GM12874 (cell line): Measurements from ENCODE around the gene ATP2B2.

Source experiments
- TF ChIP-seq, protein P1 (sequence below): IDR thresholded peaks from 2 replicates; pipeline ENCODE4 v1.5.1; 2011; ENCODE audit warnings: low read depth, mild to moderate bottlenecking, control low read depth, low read length, moderate library complexity; ENCODE audit not compliant: insufficient read depth

The ATP2B2 gene

GRCh38 chr3:10508619-10509260 lies 3.4 kb upstream of the ATP2B2 start:
- TF ChIP-seq, protein P1, sequence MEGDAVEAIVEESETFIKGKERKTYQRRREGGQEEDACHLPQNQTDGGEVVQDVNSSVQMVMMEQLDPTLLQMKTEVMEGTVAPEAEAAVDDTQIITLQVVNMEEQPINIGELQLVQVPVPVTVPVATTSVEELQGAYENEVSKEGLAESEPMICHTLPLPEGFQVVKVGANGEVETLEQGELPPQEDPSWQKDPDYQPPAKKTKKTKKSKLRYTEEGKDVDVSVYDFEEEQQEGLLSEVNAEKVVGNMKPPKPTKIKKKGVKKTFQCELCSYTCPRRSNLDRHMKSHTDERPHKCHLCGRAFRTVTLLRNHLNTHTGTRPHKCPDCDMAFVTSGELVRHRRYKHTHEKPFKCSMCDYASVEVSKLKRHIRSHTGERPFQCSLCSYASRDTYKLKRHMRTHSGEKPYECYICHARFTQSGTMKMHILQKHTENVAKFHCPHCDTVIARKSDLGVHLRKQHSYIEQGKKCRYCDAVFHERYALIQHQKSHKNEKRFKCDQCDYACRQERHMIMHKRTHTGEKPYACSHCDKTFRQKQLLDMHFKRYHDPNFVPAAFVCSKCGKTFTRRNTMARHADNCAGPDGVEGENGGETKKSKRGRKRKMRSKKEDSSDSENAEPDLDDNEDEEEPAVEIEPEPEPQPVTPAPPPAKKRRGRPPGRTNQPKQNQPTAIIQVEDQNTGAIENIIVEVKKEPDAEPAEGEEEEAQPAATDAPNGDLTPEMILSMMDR = no peak

GRCh38 chr3:10508235-10508618 lies 2.8 kb upstream of the ATP2B2 start:
- TF ChIP-seq, protein P1 = no peak

DNA sequence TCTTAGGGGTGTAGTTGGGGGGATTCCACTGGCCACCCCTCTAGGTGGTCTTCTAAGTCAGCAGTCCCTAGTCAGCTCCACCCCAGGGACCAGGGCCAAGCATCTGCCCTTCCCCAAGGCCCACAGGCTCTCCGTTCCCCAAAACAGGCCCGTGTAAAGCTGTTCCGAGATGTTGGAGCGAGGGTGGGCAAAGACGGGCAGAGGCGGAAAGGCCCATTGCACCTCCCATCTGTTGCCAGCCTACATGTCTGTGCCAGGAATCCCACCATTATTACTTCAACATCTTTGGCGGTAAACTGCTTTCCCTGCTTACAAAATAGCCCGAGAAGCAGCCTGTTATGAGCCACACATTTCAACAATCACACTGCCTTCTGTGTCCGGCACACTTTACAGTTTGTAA lies 1.9 kb upstream of the ATP2B2 start:
- TF ChIP-seq, protein P1 = no peak

DNA sequence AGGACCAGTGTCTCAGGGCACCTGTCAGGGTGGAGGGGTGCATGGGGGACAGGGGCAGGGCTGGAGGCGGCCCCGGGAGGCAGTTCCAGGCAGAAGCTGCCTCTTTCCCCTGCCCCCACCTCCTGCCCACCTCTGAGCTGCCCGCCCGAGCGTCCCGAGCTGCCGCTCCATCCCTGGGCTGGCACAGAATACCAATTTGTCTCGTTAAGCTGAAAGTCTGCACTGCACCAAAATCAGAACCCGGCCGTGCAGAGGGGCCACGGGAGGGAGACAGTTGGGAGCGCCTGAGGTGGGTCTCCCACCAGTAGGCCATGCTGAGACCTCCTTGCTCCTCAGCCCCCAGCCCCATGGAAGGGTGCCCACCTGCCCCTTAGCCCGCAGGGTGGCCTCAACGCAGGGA lies 1.3 kb upstream of the ATP2B2 start:
- TF ChIP-seq, protein P1 = no peak

- TF ChIP-seq, protein P1 = no peak
These were observed 602 bp upstream of the ATP2B2 start for GRCh38 chr3:10505791-10506585.

DNA sequence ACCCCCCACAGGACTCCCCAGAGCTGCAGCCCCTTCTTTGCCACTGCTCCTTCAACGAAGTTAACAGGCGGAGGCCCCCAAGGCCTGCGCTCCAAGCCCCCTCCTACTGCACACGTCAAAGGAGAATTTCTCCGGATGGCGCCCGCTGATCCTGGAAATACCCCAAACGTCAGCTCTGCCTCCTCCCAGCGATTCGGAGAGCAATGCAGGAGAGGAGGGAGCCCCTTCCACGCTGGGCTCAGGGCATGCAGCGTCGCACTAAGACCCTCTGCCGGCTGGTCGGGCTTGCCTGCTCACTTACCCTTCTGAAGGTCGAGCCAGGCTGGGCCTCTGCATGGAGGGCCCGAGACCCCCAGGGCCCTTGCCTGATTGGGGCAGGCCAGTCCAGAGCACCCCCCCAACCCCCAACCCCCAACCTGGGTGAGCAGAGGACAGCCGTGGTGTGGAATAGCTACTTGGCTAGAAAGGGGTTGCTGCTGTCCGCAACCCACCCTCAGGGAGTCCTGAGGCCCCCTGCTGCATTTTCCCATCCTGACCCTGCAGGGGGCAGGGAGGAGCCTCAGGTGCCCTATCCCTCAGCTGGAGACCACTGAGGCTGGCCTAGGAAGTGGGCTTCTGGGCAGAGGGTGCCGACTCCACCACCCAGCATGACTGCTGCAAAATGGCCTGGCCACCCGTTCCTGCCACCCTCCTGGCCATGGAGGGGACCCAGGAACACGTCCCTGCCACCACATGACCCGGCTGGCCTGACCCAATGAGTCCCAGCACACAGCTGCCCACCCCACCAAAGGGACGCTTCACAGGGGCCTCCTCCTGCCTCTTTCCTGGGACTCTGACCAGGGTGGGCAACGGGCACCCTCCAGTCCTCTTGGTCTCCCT lies 976 bp downstream of the ATP2B2 start:
- TF ChIP-seq, protein P1 = no peak

DNA sequence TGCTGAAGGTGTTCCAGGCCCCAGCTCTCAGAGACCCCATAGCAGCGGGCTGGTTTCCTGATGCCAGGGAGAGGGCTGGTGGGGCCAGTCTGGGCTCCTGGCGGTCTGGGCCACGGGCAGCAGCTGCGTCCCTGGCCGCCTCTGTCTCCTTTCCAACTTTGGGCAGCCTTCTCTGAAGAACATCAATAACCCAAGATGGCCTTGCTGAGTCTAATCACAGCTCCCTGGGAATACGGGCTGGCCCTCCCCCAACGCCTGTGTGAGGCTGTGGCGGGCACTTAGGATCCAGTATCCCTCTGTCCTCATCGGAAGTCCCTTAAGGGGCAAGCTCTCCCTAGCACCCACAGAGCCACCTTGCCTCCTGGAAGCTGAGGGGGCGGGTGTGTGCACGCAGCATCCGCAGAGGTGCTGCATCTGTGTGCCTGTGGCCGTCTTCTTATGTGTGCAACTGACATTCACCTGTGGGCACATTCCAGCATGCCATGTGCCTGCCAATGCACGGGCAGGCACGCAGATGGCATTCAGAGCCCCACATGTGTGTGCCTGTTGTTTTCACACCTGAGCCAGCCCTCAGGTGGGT lies 2.1 kb downstream of the ATP2B2 start:
- TF ChIP-seq, protein P1 = no peak
